ENCODE results near the gene RGS8.

DNA sequence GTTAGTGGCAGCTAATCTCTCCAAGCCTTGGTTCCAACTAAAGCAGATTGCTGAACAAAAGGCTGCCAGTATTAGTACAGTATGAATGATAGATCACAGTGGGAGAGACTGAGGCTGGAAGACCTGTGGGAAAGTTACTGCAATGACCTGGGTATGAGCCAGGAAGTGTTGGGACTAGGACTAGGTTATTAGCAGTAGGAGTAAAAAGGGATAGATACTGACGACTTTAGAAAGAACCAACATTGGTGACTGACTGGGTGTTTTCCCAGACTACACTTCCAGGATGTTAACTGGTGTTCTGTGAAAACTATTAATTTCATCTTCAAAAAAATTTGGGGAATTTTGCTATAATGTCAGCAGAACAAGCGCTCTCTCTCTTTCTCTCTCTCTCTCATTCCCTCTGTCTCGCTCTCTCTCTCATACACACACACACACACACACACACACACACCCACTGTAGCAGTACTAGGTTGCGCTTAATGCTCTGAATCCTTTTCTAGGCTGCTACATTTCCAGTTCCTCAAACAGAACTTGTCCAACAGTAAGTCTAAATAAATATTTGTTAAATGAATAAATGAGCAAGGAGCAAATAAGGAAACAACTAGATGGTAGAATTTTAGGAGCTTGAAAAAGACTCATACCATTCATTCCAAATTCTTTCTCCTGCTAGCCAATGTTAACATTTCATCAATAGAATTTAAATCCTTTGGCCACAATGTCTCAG, 47.6 kb upstream of the RGS8 start:
- no peak for TF ChIP-seq CTCF (IDR thresholded peaks at IDR 0.05)
- no peak for TF ChIP-seq POLR2A (IDR thresholded peaks at IDR 0.05)
